Epithelial cell of proximal tubule (primary cell): Measurements from ENCODE around the gene MELK. TPM values are rescaled to one million over a fixed set of nuclear protein-coding genes. Genes with fewer than 3 reads are reported as not detected.

Experiments
- DNase-seq: peaks from one replicate; pipeline ENCODE4 v3.0.0-alpha.2; 2011; ENCODE audit warnings: low read depth
- H3K4me3 ChIP-seq: 2 replicates; pipeline ENCODE4 v1.5.1; 2011; ENCODE audit warnings: low read depth, mild to moderate bottlenecking, low read length
- CTCF ChIP-seq: conservative IDR thresholded peaks from 2 replicates; pipeline ENCODE4 v1.5.1; 2012; ENCODE audit warnings: low read depth, mild to moderate bottlenecking, low read length
- total RNA-seq: library from RNA; depleted of rRNA; stranded (reverse); fragments of >200 nt; gene quantifications from 2 replicates; pipeline ENCODE4 v1.2.3, GENCODE V29; 2015

The MELK gene
- total RNA-seq, 1 donor from 2014 or later, result 64.5 TPM

GRCh38 chr9:36590231-36590630 is 17.5 kb downstream of the MELK start:
- no peak for DNase-seq
- TF ChIP-seq CTCF, result no peak

GRCh38 chr9:36592801-36593583 is 20.3 kb downstream of the MELK start:
- no peak overlapping the region for H3K4me3 ChIP-seq
- DNase-seq, result no peak
- TF ChIP-seq CTCF, result no peak

More at GRCh38 chr9:36590231-36590630, 17.5 kb downstream of the MELK start:
- H3K4me3 ChIP-seq, result no peak overlapping the region

GRCh38 chr9:36594213-36594612 is 21.5 kb downstream of the MELK start:
- H3K4me3 ChIP-seq, result no peak overlapping the region
- no peak for TF ChIP-seq CTCF
- no peak for DNase-seq

GRCh38 chr9:36597412-36598178 is 24.9 kb downstream of the MELK start:
- peak; percentile 75 for TF ChIP-seq CTCF
- DNase-seq, result no peak
- H3K4me3 ChIP-seq, result no peak overlapping the region

GRCh38 chr9:36598273-36598672 is 25.6 kb downstream of the MELK start:
- H3K4me3 ChIP-seq, result no peak overlapping the region
- no peak for DNase-seq
- TF ChIP-seq CTCF, result no peak

GRCh38 chr9:36603006-36603405 is 30.3 kb downstream of the MELK start:
- no peak overlapping the region for H3K4me3 ChIP-seq
- TF ChIP-seq CTCF, result no peak
- no peak for DNase-seq

- TF ChIP-seq CTCF, result no peak
- DNase-seq, result no peak
- H3K4me3 ChIP-seq, result no peak overlapping the region
Measured at GRCh38 chr9:36609306-36609705, 36.6 kb downstream of the MELK start.
